Parathyroid adenoma (tissue), 2 donors: ENCODE data around the gene ACTL8.

Experiments used
- H2AFZ ChIP-seq: fragments of 300-600 bp; sonication (generic); one replicate; pipeline ENCODE4 v1.7.0; 2017; ENCODE audit warnings: antibody characterized with exemption, mild to moderate bottlenecking
- H3K27ac ChIP-seq: fragments of 300-600 bp; sonication (generic); one replicate; pipeline ENCODE4 v1.7.0; 2017
- H3K27me3 ChIP-seq: fragments of 300-600 bp; sonication (generic); one replicate; pipeline ENCODE4 v1.7.0; 2017; ENCODE audit warnings: low read length; ENCODE audit not compliant: control insufficient read depth, insufficient read depth
- H3K36me3 ChIP-seq: fragments of 300-600 bp; sonication (generic); one replicate; pipeline ENCODE4 v1.7.0; 2017; ENCODE audit warnings: low read length; ENCODE audit not compliant: control insufficient read depth, insufficient read depth
- H3K4me1 ChIP-seq: fragments of 300-600 bp; sonication (generic); one replicate; pipeline ENCODE4 v1.7.0; 2017; ENCODE audit warnings: control low read depth
- H3K4me2 ChIP-seq: fragments of 300-600 bp; sonication (generic); one replicate; pipeline ENCODE4 v1.7.0; 2017; ENCODE audit warnings: low read length
- H3K4me3 ChIP-seq: fragments of 300-600 bp; sonication (generic); one replicate; pipeline ENCODE4 v1.7.0; 2017; ENCODE audit warnings: low read depth, low read length
- H3K79me2 ChIP-seq: fragments of 300-600 bp; sonication (generic); one replicate; pipeline ENCODE4 v1.7.0; 2017; ENCODE audit warnings: control low read depth
- H3K9ac ChIP-seq: fragments of 300-600 bp; sonication (generic); one replicate; pipeline ENCODE4 v1.7.0; 2017; ENCODE audit warnings: mild to moderate bottlenecking
- H3K9me3 ChIP-seq: fragments of 300-600 bp; sonication (generic); one replicate; pipeline ENCODE4 v1.7.0; 2017; ENCODE audit warnings: low read length; ENCODE audit not compliant: control insufficient read depth
- CTCF ChIP-seq: fragments of 300-600 bp; sonication (generic); IDR thresholded peaks from one replicate; pipeline ENCODE4 v1.7.0; 2017; ENCODE audit warnings: antibody characterized with exemption, mild to moderate bottlenecking
- donor health status: primary hyperparathyroidism.

ACTL8 gene

GRCh38 chr1:17857109-17857499 lies 102.0 kb downstream of the ACTL8 start:
- no peak overlapping the region for H3K27ac ChIP-seq
- H3K4me1 ChIP-seq, result no peaks in the 10 kb centered on the region
- no peaks in the 10 kb centered on the region for H3K36me3 ChIP-seq
- H2AFZ ChIP-seq, result no peak overlapping the region
- H3K9me3 ChIP-seq, result no peaks in the 10 kb centered on the region
- H3K27me3 ChIP-seq, result no peaks in the 10 kb centered on the region
- no peak for TF ChIP-seq CTCF
- H3K4me3 ChIP-seq, result no peak overlapping the region
- no peak overlapping the region for H3K4me2 ChIP-seq
- H3K79me2 ChIP-seq, result no peaks in the 10 kb centered on the region
- no peak overlapping the region for H3K9ac ChIP-seq

GRCh38 chr1:17857996-17858395 lies 102.9 kb downstream of the ACTL8 start:
- no peaks in the 10 kb centered on the region for H3K36me3 ChIP-seq
- H3K4me3 ChIP-seq, result no peak overlapping the region
- no peak overlapping the region for H3K4me2 ChIP-seq
- no peak overlapping the region for H2AFZ ChIP-seq
- no peaks in the 10 kb centered on the region for H3K9me3 ChIP-seq
- no peak overlapping the region for H3K27ac ChIP-seq
- no peak for TF ChIP-seq CTCF
- H3K4me1 ChIP-seq, result no peaks in the 10 kb centered on the region
- H3K27me3 ChIP-seq, result no peaks in the 10 kb centered on the region
- H3K9ac ChIP-seq, result no peak overlapping the region
- no peaks in the 10 kb centered on the region for H3K79me2 ChIP-seq

GRCh38 chr1:17860812-17861211 lies 105.7 kb downstream of the ACTL8 start:
- Histone ChIP-seq H3K79me2 (no peaks in the 10 kb centered on the region), H3K4me3 (no peak overlapping the region), H3K9me3 (no peaks in the 10 kb centered on the region), H3K36me3 (no peaks in the 10 kb centered on the region), H3K27ac (no peak overlapping the region), H3K9ac (no peak overlapping the region), H2AFZ (no peak overlapping the region), H3K4me1 (no peaks in the 10 kb centered on the region), H3K27me3 (no peaks in the 10 kb centered on the region), H3K4me2 (no peak overlapping the region)
- no peak for TF ChIP-seq CTCF

- H3K9ac ChIP-seq, result no peak overlapping the region
- no peaks in the 10 kb centered on the region for H3K9me3 ChIP-seq
- TF ChIP-seq CTCF, result no peak
- H2AFZ ChIP-seq, result no peak overlapping the region
- H3K27ac ChIP-seq, result no peak overlapping the region
- H3K4me1 ChIP-seq, result no peaks in the 10 kb centered on the region
- H3K4me2 ChIP-seq, result no peak overlapping the region
- no peaks in the 10 kb centered on the region for H3K36me3 ChIP-seq
- no peak overlapping the region for H3K4me3 ChIP-seq
- H3K79me2 ChIP-seq, result no peaks in the 10 kb centered on the region
- no peaks in the 10 kb centered on the region for H3K27me3 ChIP-seq
These were observed 106.6 kb downstream of the ACTL8 start for GRCh38 chr1:17861685-17862084.

- Histone ChIP-seq H3K4me3 (no peak overlapping the region), H3K36me3 (no peaks in the 10 kb centered on the region), H3K9ac (no peak overlapping the region), H3K27ac (no peak overlapping the region), H3K9me3 (no peaks in the 10 kb centered on the region), H3K79me2 (no peaks in the 10 kb centered on the region), H3K27me3 (no peaks in the 10 kb centered on the region), H3K4me1 (no peaks in the 10 kb centered on the region), H3K4me2 (no peak overlapping the region), H2AFZ (no peak overlapping the region)
- TF ChIP-seq CTCF, result no peak
These were observed 107.0 kb downstream of the ACTL8 start for GRCh38 chr1:17862121-17862520.
